ENCODE results near the gene HLA-DMA. TPM values are rescaled to one million over a fixed set of nuclear protein-coding genes. Genes with fewer than 3 reads are reported as not detected.

Gene HLA-DMA
- total and polyA plus RNA-seq, 9 of the 15 experiments (the other 6 are each of a cell fraction or from before 2014, with no cell fraction given), result 0.13 to 0.83 (median 0.51) TPM

DNA sequence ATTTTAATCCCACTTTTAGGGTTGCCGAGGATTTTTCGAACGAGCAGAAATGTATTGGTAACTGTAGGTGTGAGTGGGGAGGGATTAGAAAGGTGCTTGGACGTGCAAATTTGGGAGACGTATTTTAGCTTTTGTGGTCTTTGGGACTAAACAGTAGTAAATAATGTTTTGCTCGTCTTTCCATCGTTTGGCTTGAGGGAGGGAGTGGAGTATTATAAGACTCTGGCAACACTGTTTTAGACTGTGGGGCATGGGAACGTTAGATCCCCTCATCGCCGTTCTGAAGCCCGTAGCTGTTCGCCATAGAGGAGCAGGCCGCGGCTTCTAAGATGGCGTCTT, 18.3 kb upstream of the HLA-DMA start (continued):
- TF ChIP-seq, protein P1, sequence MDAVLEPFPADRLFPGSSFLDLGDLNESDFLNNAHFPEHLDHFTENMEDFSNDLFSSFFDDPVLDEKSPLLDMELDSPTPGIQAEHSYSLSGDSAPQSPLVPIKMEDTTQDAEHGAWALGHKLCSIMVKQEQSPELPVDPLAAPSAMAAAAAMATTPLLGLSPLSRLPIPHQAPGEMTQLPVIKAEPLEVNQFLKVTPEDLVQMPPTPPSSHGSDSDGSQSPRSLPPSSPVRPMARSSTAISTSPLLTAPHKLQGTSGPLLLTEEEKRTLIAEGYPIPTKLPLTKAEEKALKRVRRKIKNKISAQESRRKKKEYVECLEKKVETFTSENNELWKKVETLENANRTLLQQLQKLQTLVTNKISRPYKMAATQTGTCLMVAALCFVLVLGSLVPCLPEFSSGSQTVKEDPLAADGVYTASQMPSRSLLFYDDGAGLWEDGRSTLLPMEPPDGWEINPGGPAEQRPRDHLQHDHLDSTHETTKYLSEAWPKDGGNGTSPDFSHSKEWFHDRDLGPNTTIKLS (IDR thresholded peaks at IDR 0.05; ENCODE audit: borderline replicate concordance, low read depth), result no peak
- no peak for TF ChIP-seq SRSF7 (optimal IDR thresholded peaks at IDR 0.05; ENCODE audit: low read depth, low read length)
- TF ChIP-seq NFXL1 (CRISPR knock-in tag; IDR thresholded peaks at IDR 0.05), result no peak
- no peak for TF ChIP-seq EWSR1 (IDR thresholded peaks at IDR 0.05; ENCODE audit: borderline replicate concordance, low read depth, partially characterized antibody)
- TF ChIP-seq SRSF3 (IDR thresholded peaks at IDR 0.05; ENCODE audit: insufficient read depth, low read length), result no peak
- no peak for TF ChIP-seq HDGF (IDR thresholded peaks at IDR 0.05)
- peak; percentile 86; the same call in 1 of the 2 replicates for TF ChIP-seq ZNF644 (tag; IDR thresholded peaks at IDR 0.05; ENCODE audit: low read depth)
- TF ChIP-seq CBX3 (IDR thresholded peaks at IDR 0.05; ENCODE audit: borderline replicate concordance in 1 of 2, low read length in 2 of 2), result no peak
- no peak; the same call in 1 of the 2 replicates for TF ChIP-seq OTX1 (CRISPR knock-in tag; IDR thresholded peaks at IDR 0.05)
- no peak for TF ChIP-seq SMAD2 (IDR thresholded peaks at IDR 0.05; ENCODE audit: low read depth, low read length)
- no peak for TF ChIP-seq KDM5B (IDR thresholded peaks at IDR 0.05; ENCODE audit: insufficient replicate concordance, low read depth, low read length)
- no peak for TF ChIP-seq POLR2H (tag; IDR thresholded peaks at IDR 0.05; ENCODE audit: low read depth)
- TF ChIP-seq, protein P2, sequence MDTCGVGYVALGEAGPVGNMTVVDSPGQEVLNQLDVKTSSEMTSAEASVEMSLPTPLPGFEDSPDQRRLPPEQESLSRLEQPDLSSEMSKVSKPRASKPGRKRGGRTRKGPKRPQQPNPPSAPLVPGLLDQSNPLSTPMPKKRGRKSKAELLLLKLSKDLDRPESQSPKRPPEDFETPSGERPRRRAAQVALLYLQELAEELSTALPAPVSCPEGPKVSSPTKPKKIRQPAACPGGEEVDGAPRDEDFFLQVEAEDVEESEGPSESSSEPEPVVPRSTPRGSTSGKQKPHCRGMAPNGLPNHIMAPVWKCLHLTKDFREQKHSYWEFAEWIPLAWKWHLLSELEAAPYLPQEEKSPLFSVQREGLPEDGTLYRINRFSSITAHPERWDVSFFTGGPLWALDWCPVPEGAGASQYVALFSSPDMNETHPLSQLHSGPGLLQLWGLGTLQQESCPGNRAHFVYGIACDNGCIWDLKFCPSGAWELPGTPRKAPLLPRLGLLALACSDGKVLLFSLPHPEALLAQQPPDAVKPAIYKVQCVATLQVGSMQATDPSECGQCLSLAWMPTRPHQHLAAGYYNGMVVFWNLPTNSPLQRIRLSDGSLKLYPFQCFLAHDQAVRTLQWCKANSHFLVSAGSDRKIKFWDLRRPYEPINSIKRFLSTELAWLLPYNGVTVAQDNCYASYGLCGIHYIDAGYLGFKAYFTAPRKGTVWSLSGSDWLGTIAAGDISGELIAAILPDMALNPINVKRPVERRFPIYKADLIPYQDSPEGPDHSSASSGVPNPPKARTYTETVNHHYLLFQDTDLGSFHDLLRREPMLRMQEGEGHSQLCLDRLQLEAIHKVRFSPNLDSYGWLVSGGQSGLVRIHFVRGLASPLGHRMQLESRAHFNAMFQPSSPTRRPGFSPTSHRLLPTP (IDR thresholded peaks at IDR 0.05; ENCODE audit: borderline replicate concordance, extremely low read depth, insufficient read length), result no peak
- peak; percentile 41 to 46; a peak in 1 of 4 replicates for TF ChIP-seq ARNT (IDR thresholded peaks at IDR 0.05)
- TF ChIP-seq, protein P3, sequence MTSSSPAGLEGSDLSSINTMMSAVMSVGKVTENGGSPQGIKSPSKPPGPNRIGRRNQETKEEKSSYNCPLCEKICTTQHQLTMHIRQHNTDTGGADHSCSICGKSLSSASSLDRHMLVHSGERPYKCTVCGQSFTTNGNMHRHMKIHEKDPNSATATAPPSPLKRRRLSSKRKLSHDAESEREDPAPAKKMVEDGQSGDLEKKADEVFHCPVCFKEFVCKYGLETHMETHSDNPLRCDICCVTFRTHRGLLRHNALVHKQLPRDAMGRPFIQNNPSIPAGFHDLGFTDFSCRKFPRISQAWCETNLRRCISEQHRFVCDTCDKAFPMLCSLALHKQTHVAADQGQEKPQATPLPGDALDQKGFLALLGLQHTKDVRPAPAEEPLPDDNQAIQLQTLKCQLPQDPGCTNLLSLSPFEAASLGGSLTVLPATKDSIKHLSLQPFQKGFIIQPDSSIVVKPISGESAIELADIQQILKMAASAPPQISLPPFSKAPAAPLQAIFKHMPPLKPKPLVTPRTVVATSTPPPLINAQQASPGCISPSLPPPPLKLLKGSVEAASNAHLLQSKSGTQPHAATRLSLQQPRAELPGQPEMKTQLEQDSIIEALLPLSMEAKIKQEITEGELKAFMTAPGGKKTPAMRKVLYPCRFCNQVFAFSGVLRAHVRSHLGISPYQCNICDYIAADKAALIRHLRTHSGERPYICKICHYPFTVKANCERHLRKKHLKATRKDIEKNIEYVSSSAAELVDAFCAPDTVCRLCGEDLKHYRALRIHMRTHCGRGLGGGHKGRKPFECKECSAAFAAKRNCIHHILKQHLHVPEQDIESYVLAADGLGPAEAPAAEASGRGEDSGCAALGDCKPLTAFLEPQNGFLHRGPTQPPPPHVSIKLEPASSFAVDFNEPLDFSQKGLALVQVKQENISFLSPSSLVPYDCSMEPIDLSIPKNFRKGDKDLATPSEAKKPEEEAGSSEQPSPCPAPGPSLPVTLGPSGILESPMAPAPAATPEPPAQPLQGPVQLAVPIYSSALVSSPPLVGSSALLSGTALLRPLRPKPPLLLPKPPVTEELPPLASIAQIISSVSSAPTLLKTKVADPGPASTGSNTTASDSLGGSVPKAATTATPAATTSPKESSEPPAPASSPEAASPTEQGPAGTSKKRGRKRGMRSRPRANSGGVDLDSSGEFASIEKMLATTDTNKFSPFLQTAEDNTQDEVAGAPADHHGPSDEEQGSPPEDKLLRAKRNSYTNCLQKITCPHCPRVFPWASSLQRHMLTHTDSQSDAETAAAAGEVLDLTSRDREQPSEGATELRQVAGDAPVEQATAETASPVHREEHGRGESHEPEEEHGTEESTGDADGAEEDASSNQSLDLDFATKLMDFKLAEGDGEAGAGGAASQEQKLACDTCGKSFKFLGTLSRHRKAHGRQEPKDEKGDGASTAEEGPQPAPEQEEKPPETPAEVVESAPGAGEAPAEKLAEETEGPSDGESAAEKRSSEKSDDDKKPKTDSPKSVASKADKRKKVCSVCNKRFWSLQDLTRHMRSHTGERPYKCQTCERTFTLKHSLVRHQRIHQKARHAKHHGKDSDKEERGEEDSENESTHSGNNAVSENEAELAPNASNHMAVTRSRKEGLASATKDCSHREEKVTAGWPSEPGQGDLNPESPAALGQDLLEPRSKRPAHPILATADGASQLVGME (CRISPR knock-in tag; IDR thresholded peaks at IDR 0.05), result no peak
- TF ChIP-seq ZFP1 (CRISPR knock-in tag; IDR thresholded peaks at IDR 0.05), result no peak
- no peak for TF ChIP-seq BCOR (IDR thresholded peaks at IDR 0.05)
- TF ChIP-seq BCL6 (CRISPR knock-in tag; IDR thresholded peaks at IDR 0.05), result no peak
- TF ChIP-seq FOS (IDR thresholded peaks at IDR 0.05; ENCODE audit: extremely low read depth, insufficient read length), result no peak

Data from K562 (cell line).